HPDE6-E6E7 (cell line): ENCODE results near the gene CADPS.

Experiments used
- DNase-seq: peaks from one replicate; pipeline ENCODE4 v3.0.0; 2011; ENCODE audit warnings: missing footprints; ENCODE audit errors: extremely low spot score

The CADPS gene

GRCh38 chr3:62749657-62750056, 125.6 kb downstream of the CADPS start:
- no peak for DNase-seq

- DNase-seq: no peak
Measured at GRCh38 chr3:62749130-62749529, 126.1 kb downstream of the CADPS start.

GRCh38 chr3:62737449-62737848, 137.8 kb downstream of the CADPS start:
- no peak for DNase-seq

- no peak for DNase-seq
Measured at GRCh38 chr3:62735510-62735909, 139.7 kb downstream of the CADPS start.

GRCh38 chr3:62732183-62732904, 142.9 kb downstream of the CADPS start:
- no peak for DNase-seq

GRCh38 chr3:62727981-62728380, 147.2 kb downstream of the CADPS start:
- DNase-seq: no peak

- DNase-seq: no peak
Measured at GRCh38 chr3:62727536-62727935, 147.7 kb downstream of the CADPS start.

- no peak for DNase-seq
Measured at GRCh38 chr3:62724503-62724902, 150.7 kb downstream of the CADPS start.

- DNase-seq: no peak
Measured at GRCh38 chr3:62723914-62724217, 151.3 kb downstream of the CADPS start.

GRCh38 chr3:62723166-62723913, 151.9 kb downstream of the CADPS start:
- DNase-seq: no peak

GRCh38 chr3:62722344-62722743, 152.9 kb downstream of the CADPS start:
- DNase-seq: no peak

- peak; percentile 3 for DNase-seq
Measured at GRCh38 chr3:62718515-62719320, 156.5 kb downstream of the CADPS start.

GRCh38 chr3:62718011-62718410, 157.2 kb downstream of the CADPS start:
- peak; percentile 1 for DNase-seq

GRCh38 chr3:62712746-62713145, 162.5 kb downstream of the CADPS start:
- no peak for DNase-seq

- DNase-seq: no peak
Measured at GRCh38 chr3:62710751-62711150, 164.5 kb downstream of the CADPS start.

GRCh38 chr3:62708638-62709373, 166.4 kb downstream of the CADPS start:
- no peak for DNase-seq

GRCh38 chr3:62705721-62706120, 169.5 kb downstream of the CADPS start:
- DNase-seq: no peak

GRCh38 chr3:62703451-62704167, 171.6 kb downstream of the CADPS start:
- DNase-seq: no peak

- no peak for DNase-seq
Measured at GRCh38 chr3:62700357-62700756, 174.9 kb downstream of the CADPS start.

- DNase-seq: no peak
Measured at GRCh38 chr3:62699728-62700127, 175.5 kb downstream of the CADPS start.

- DNase-seq: no peak
Measured at GRCh38 chr3:62696011-62696410, 179.2 kb downstream of the CADPS start.
